ENCODE measurements around the gene PGAP3.
A peak's percentile ranks its signal among the peaks of the same experiment; 100 is the strongest.

The PGAP3 gene

GRCh38 chr17:39722965-39723848 lies 35.4 kb upstream of the PGAP3 start:
- TF ChIP-seq CTCF (IDR thresholded peaks at IDR 0.05) = no peak
- Mint-ChIP-seq H3K4me3 (no peak overlapping the region), H3K36me3 (ENCODE audit: low read depth) (peaks cover 29% of the 10 kb centered on the region), H3K27ac (no peak overlapping the region), H3K9me3 (no peaks in the 10 kb centered on the region), H3K4me1 (peaks cover 19% of the 10 kb centered on the region), H3K27me3 (ENCODE audit: low read depth, poor library complexity) (peaks cover 3% of the 10 kb centered on the region)
- DNase-seq = no peak

GRCh38 chr17:39722104-39722503 lies 34.2 kb upstream of the PGAP3 start:
- Mint-ChIP-seq H3K27me3 (ENCODE audit: low read depth, poor library complexity) (peaks cover 2% of the 10 kb centered on the region), H3K36me3 (ENCODE audit: low read depth) (peaks cover 39% of the 10 kb centered on the region), H3K9me3 (no peaks in the 10 kb centered on the region), H3K4me3 (no peak overlapping the region), H3K4me1 (peaks cover 19% of the 10 kb centered on the region), H3K27ac (no peak overlapping the region)
- TF ChIP-seq CTCF (IDR thresholded peaks at IDR 0.05) = no peak
- no peak for DNase-seq

GRCh38 chr17:39719563-39720355 lies 31.9 kb upstream of the PGAP3 start:
- Mint-ChIP-seq H3K27me3 (ENCODE audit: low read depth, poor library complexity) (no peaks in the 10 kb centered on the region), H3K9me3 (no peaks in the 10 kb centered on the region), H3K27ac (peak overlapping the region; percentile 66), H3K36me3 (ENCODE audit: low read depth) (peaks cover 36% of the 10 kb centered on the region), H3K4me1 (peaks cover 19% of the 10 kb centered on the region), H3K4me3 (no peak overlapping the region)
- TF ChIP-seq CTCF (IDR thresholded peaks at IDR 0.05) = no peak
- DNase-seq = no peak

- Mint-ChIP-seq H3K9me3 (no peaks in the 10 kb centered on the region), H3K36me3 (ENCODE audit: low read depth) (peaks cover 24% of the 10 kb centered on the region)
These were observed 29.8 kb upstream of the PGAP3 start for GRCh38 chr17:39717660-39718059.

GRCh38 chr17:39716879-39717536 lies 29.2 kb upstream of the PGAP3 start:
- no peak overlapping the region for H3K4me3 Mint-ChIP-seq
- no peak for TF ChIP-seq CTCF (IDR thresholded peaks at IDR 0.05)
- H3K27me3 Mint-ChIP-seq (ENCODE audit: low read depth, poor library complexity) = no peaks in the 10 kb centered on the region
- no peaks in the 10 kb centered on the region for H3K9me3 Mint-ChIP-seq
- peaks cover 15% of the 10 kb centered on the region for H3K4me1 Mint-ChIP-seq
- peaks cover 29% of the 10 kb centered on the region for H3K36me3 Mint-ChIP-seq (ENCODE audit: low read depth)
- H3K27ac Mint-ChIP-seq = no peak overlapping the region
- no peak for DNase-seq

More at GRCh38 chr17:39717660-39718059, 29.8 kb upstream of the PGAP3 start:
- no peak for TF ChIP-seq CTCF (IDR thresholded peaks at IDR 0.05)
- H3K4me1 Mint-ChIP-seq = peaks cover 15% of the 10 kb centered on the region
- no peak for DNase-seq
- H3K27ac Mint-ChIP-seq = no peak overlapping the region
- no peaks in the 10 kb centered on the region for H3K27me3 Mint-ChIP-seq (ENCODE audit: low read depth, poor library complexity)
- no peak overlapping the region for H3K4me3 Mint-ChIP-seq

Data from nephron progenitor cell (in vitro differentiated cells).